PC-3 (cell line): Measurements from ENCODE around the gene MT3.

ENCODE experiments used
- CTCF ChIP-seq: fragments of 300-600 bp; sonication (generic); conservative IDR thresholded peaks from 2 replicates; pipeline ENCODE4 v1.5.1; 2017; ENCODE audit warnings: antibody characterized with exemption, low read depth, mild to moderate bottlenecking, low read length
- EZH2 ChIP-seq: fragments of 300-600 bp; sonication (generic); IDR thresholded peaks from one replicate; pipeline ENCODE4 v1.6.1; 2017; ENCODE audit warnings: antibody characterized with exemption, mild to moderate bottlenecking, low read length; ENCODE audit not compliant: unreplicated experiment

DNA sequence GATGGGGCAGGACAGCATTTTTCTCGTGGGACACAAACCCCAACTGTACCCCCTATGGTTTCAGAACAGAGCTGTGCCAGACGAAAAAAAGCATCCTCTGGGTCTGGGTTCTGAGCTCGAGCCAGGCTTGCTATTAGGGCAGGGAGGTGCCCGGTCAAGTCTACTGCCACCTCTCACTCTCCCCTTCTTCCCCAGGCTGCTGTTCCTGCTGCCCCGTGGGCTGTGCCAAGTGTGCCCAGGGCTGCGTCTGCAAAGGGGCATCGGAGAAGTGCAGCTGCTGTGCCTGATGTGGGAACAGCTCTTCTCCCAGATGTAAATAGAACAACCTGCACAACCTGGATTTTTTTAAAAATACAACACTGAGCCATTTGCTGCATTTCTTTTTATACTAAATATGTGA lies 37.4 kb downstream of the MT3 start:
- no peak for TF ChIP-seq CTCF
- no peak for TF ChIP-seq EZH2
